Prostate gland (tissue), 2 donors: ENCODE data around the gene COPS2. TPM values are rescaled to one million over a fixed set of nuclear protein-coding genes. Genes with fewer than 3 reads are reported as not detected.

Source experiments
- DNase-seq: peaks from one replicate; pipeline ENCODE4 v3.0.0-alpha.2; 2019; ENCODE audit warnings: low spot score
- H3K27ac ChIP-seq, 2 donors: fragments of 200-600 bp; sonication (generic); 2 replicates each; pipeline ENCODE4 v1.5.1; 2017 to 2019
- H3K27me3 ChIP-seq: fragments of 200-600 bp; sonication (generic); replicated peaks from 2 replicates; pipeline ENCODE4 v1.5.1; 2019; ENCODE audit not compliant: insufficient read depth
- H3K36me3 ChIP-seq, 2 donors: fragments of 200-600 bp; sonication (generic); 1 replicate in 1 of 2; 2 replicates in 1 of 2; pipeline versions ENCODE4 v1.5.1 to v1.8.1; 2017 to 2019
- H3K4me1 ChIP-seq: fragments of 200-600 bp; sonication (generic); replicated peaks from 2 replicates; pipeline ENCODE4 v1.5.1; 2019
- H3K4me3 ChIP-seq, 2 donors: fragments of 200-600 bp; sonication (generic); 2 replicates each; pipeline ENCODE4 v1.5.1; 2017 to 2019
- H3K9me3 ChIP-seq: fragments of 200-600 bp; sonication (generic); 2 replicates; pipeline ENCODE4 v1.5.1; 2017
- POLR2A ChIP-seq: fragments of 450-650 bp; IDR thresholded peaks from one replicate; pipeline ENCODE4 v1.6.1; 2016; ENCODE audit warnings: antibody characterized with exemption, mild to moderate bottlenecking
- POLR2AphosphoS5 ChIP-seq: sonication (generic); formaldehyde crosslinking; IDR thresholded peaks from one replicate; pipeline ENCODE4 v1.6.1; 2017; ENCODE audit warnings: antibody characterized with exemption
- WGBS: methylation state at CpG from one replicate; pipeline ENCODE4 v1.1.5; 2018; 5-methylcytosine and 5-hydroxymethylcytosine counted together
- intact Hi-C: fragments of 100-400 bp; cut with DNase I; formaldehyde crosslinking; loops from one replicate; pipeline ENCODE4 v1.14.2; 2022
- total RNA-seq, 2 donors: library from RNA; depleted of rRNA; stranded (reverse); fragments of >200 nt; gene quantifications; one replicate each; pipeline ENCODE4 v1.1.0, GENCODE V29; 2016
- TF ChIP-seq, protein P1 (sequence below), 4 experiments: fragments of 200-600 bp in 2 of 4; fragments of 450-650 bp in 2 of 4; sonication (generic) in 2 of 4; IDR thresholded peaks; 1 replicate in 3 of 4; 2 replicates in 1 of 4; pipeline ENCODE4 v1.5.1; 2016 to 2019; ENCODE audit warnings: antibody characterized with exemption in 4 of 4, mild to moderate bottlenecking in 2 of 4, moderate library complexity in 2 of 4

COPS2 gene
- total RNA-seq, 2 donors from 2014 or later, result 36.3 to 65.3 TPM

DNA sequence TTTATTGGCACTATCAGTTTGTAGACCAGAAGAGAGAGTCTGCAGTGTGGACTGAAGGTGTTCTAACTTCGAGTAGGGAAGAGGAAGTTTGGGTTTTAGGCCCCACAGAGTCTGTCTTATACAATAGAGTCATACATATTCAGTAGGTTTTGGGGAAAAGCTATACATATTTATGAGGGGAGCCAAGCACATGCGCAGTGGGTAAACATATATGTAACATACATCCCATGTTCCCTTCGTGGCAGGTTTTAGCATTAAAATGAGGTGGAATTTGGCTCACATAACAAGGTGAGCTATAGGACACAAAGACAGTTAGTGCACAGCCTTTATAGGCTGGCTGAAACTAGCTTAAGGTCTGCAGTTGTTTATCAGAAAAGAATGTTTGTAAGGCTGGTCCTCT is 19.5 kb upstream of the COPS2 start:
- WGBS, result 92% methylated on average over 3 of the region's 3 CpGs
- Histone ChIP-seq H3K27ac (no peak overlapping the region), H3K4me1 (no peaks in the 10 kb centered on the region), H3K36me3 (no peaks in the 10 kb centered on the region), H3K9me3 (no peaks in the 10 kb centered on the region), H3K27me3 (no peaks in the 10 kb centered on the region), H3K4me3 (no peak overlapping the region)
- no peak for DNase-seq
- TF ChIP-seq, protein P1, sequence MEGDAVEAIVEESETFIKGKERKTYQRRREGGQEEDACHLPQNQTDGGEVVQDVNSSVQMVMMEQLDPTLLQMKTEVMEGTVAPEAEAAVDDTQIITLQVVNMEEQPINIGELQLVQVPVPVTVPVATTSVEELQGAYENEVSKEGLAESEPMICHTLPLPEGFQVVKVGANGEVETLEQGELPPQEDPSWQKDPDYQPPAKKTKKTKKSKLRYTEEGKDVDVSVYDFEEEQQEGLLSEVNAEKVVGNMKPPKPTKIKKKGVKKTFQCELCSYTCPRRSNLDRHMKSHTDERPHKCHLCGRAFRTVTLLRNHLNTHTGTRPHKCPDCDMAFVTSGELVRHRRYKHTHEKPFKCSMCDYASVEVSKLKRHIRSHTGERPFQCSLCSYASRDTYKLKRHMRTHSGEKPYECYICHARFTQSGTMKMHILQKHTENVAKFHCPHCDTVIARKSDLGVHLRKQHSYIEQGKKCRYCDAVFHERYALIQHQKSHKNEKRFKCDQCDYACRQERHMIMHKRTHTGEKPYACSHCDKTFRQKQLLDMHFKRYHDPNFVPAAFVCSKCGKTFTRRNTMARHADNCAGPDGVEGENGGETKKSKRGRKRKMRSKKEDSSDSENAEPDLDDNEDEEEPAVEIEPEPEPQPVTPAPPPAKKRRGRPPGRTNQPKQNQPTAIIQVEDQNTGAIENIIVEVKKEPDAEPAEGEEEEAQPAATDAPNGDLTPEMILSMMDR (IDR thresholded peaks at IDR 0.05), result no peak
- TF ChIP-seq POLR2AphosphoS5 (no peak), POLR2A (no peak)
- intact Hi-C loops, result no loop called here

DNA sequence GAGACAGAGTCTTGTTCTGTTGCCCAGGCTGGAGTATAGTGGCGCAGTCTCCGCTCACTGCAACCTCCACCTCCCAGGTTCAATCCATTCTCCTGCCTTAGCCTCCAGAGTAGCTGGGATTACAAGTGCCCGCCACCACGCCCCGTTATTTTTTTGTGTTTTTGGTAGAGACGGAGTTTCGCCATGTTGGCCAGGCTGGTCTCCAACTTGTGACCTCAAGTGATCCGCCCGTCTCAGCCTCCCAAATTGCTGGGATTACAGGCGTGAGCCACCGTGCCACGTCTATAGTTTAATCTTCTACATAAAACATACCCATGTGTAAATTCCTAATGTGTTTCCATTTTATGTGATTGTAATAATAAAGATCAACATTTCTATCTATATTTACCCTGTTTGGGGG is 16.4 kb upstream of the COPS2 start:
- H3K36me3 ChIP-seq, result no peaks in the 10 kb centered on the region
- intact Hi-C loops, result no loop called here
- H3K4me3 ChIP-seq, result no peak overlapping the region
- H3K4me1 ChIP-seq, result no peaks in the 10 kb centered on the region
- no peaks in the 10 kb centered on the region for H3K9me3 ChIP-seq
- 97% methylated on average over 12 of the region's 12 CpGs for WGBS
- no peak overlapping the region for H3K27ac ChIP-seq
- H3K27me3 ChIP-seq, result no peaks in the 10 kb centered on the region
- TF ChIP-seq, protein P1 (IDR thresholded peaks at IDR 0.05), result no peak
- TF ChIP-seq POLR2AphosphoS5, result no peak
- TF ChIP-seq POLR2A, result no peak
- DNase-seq, result no peak

DNA sequence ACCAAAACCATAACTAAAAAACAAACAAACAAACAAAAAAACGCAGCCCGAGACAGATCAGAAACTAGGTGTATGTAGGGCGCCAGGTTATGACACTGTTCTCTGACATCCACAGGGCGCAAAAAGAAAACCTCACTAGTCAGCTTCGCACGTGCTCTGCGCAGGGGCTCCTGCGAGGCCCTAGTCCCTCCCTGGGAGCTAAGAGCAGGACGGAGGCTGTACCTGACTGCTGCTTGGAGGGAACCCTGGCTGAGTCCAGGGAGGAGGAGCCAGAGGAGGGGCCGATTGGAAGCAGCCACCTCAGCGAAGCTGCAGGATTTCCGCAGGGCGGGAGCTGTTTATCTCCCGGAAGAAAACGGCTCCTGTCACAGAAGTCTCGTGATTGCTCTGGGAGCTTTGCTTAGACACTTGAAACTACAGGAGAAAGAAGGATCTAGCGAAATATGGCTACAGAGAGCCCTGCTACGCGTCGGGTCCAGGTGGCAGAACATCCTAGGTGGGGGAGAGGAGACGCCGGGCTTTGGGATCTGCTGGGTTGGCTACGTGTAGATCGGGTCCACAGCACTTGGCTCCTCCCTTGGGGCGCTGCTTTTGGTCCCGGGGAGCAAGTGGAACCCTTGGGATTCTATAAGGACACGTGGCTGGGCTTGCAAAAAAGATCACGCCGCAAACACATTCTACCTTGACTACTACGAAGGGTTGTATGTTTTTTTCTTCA is 14.6 kb upstream of the COPS2 start, which contains the start of gene GALK2:
Gene GALK2, plus strand, starts transcription at position 368 of the 718 bp plus-strand sequence. Its CDS starts 76 bp downstream, at position 444.
- 5% methylated on average over 30 of the region's 30 CpGs for WGBS
- intact Hi-C loops, result no loop called here
- TF ChIP-seq, protein P1 (IDR thresholded peaks at IDR 0.05), result no peak
- TF ChIP-seq POLR2AphosphoS5, result peak; percentile 90
- TF ChIP-seq POLR2A, result peak; percentile 63
- H3K27me3 ChIP-seq, result no peaks in the 10 kb centered on the region
- no peaks in the 10 kb centered on the region for H3K9me3 ChIP-seq
- peak within 1 kb of the TSS; percentile 56 to 57 for H3K4me3 ChIP-seq
- H3K36me3 ChIP-seq, result no peaks in the 10 kb centered on the region
- peak; percentile 91 for DNase-seq
- peak within 1 kb of the TSS; percentile 86 to 89 for H3K27ac ChIP-seq
- H3K4me1 ChIP-seq, result no peaks in the 10 kb centered on the region

DNA sequence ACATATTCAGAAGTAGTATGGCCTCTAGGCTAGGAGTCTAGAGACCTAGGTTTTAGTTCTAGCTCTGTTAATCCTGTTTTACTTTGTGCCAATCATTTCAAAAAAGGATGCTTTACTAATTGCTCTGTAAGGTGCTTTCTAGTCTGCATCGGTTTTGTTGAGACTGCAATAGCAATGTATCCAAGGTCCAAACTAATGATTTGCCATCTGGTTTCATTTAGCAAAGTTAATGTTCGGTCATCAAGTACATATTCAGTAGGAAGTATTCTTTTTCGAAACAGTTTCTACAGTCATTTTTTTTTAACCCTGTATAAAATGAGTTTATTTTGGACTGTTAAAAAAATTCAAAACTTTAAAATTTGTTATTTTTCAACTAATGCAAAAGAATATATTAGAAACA is 12.6 kb upstream of the COPS2 start:
- intact Hi-C loops, result no loop called here
- H3K4me3 ChIP-seq, result no peak overlapping the region
- H3K4me1 ChIP-seq, result no peaks in the 10 kb centered on the region
- no peaks in the 10 kb centered on the region for H3K36me3 ChIP-seq
- TF ChIP-seq POLR2AphosphoS5 (no peak), POLR2A (no peak)
- H3K27me3 ChIP-seq, result no peaks in the 10 kb centered on the region
- 70% methylated on average over 3 of the region's 3 CpGs for WGBS
- no peaks in the 10 kb centered on the region for H3K9me3 ChIP-seq
- no peak overlapping the region for H3K27ac ChIP-seq
- DNase-seq, result no peak

DNA sequence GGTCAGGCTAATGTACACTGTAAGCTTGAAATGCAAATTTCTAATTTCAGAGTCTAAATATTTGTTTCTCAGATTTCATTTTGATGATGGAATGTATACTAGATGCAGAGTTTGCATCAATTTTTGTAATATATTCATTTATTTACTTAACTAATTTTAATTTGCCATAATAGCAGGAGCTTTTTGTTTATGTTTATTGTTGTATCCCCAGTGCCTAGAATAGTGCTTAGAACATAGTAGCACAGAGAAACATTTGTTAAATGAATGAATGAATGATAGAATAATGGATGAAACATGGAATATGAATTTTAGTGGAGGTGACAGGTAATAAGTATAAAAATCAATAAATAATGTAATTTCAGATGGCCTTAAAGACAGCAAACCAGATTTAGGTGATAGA is 9.5 kb upstream of the COPS2 start:
- H3K27me3 ChIP-seq, result no peaks in the 10 kb centered on the region
- H3K4me3 ChIP-seq, result no peak overlapping the region
- intact Hi-C loops, result no loop called here
- no peak for DNase-seq
- H3K36me3 ChIP-seq, result no peaks in the 10 kb centered on the region
- no peaks in the 10 kb centered on the region for H3K9me3 ChIP-seq
- H3K27ac ChIP-seq, result no peak overlapping the region
- TF ChIP-seq POLR2AphosphoS5 (no peak), POLR2A (no peak)
- TF ChIP-seq, protein P1 (IDR thresholded peaks at IDR 0.05), result no peak
- no peaks in the 10 kb centered on the region for H3K4me1 ChIP-seq
